Measurements from ENCODE around the gene OLFML1. TPM values are rescaled to one million over a fixed set of nuclear protein-coding genes. Genes with fewer than 3 reads are reported as not detected.

OLFML1 gene
- total RNA-seq, 1 donor from 2014 or later = not detected

DNA sequence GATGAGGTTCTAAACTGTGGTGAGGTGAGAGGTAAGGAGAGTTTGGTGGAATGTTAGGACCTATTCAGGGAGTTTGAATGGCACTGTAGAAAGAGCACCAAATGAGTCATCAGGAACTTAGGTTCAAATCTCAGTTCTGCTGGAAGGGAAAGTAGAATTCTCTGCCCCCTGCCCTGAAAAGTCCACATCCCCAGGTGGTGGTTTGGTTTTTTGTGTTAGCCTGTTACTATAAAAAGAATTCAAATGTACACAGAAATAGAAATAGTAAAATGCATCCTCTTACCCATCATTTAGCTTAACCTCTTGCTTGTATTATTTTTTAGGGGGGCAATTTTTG, 48.7 kb downstream of the OLFML1 start:
- no peak for DNase-seq (ENCODE audit: low read depth)
- H3K9me3 Mint-ChIP-seq (ENCODE audit: unreplicated experiment) = no peaks in the 10 kb centered on the region
- no peak overlapping the region for H2AFZ ChIP-seq (ENCODE audit: low read depth, low read length)
- no peaks in the 10 kb centered on the region for H4K20me1 ChIP-seq (ENCODE audit: insufficient read depth, low read length)
- H3K4me1 Mint-ChIP-seq (ENCODE audit: low read depth, unreplicated experiment) = no peaks in the 10 kb centered on the region
- no peak overlapping the region for H3K27ac Mint-ChIP-seq (ENCODE audit: unreplicated experiment)
- no peak for TF ChIP-seq EZH2 (IDR thresholded peaks at IDR 0.05; ENCODE audit: insufficient read depth, low read length)
- TF ChIP-seq, protein P1, sequence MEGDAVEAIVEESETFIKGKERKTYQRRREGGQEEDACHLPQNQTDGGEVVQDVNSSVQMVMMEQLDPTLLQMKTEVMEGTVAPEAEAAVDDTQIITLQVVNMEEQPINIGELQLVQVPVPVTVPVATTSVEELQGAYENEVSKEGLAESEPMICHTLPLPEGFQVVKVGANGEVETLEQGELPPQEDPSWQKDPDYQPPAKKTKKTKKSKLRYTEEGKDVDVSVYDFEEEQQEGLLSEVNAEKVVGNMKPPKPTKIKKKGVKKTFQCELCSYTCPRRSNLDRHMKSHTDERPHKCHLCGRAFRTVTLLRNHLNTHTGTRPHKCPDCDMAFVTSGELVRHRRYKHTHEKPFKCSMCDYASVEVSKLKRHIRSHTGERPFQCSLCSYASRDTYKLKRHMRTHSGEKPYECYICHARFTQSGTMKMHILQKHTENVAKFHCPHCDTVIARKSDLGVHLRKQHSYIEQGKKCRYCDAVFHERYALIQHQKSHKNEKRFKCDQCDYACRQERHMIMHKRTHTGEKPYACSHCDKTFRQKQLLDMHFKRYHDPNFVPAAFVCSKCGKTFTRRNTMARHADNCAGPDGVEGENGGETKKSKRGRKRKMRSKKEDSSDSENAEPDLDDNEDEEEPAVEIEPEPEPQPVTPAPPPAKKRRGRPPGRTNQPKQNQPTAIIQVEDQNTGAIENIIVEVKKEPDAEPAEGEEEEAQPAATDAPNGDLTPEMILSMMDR (IDR thresholded peaks at IDR 0.05; ENCODE audit: insufficient read depth, low read depth, low read length) = no peak
- peaks cover 2% of the 10 kb centered on the region for H3K36me3 Mint-ChIP-seq (ENCODE audit: low read depth, unreplicated experiment)
- H3K4me3 ChIP-seq (ENCODE audit: insufficient read depth, low read depth, low read length) = no peak overlapping the region
- no peak overlapping the region for H3K9ac ChIP-seq (ENCODE audit: low read length)
- no peak overlapping the region for H3K4me2 ChIP-seq (ENCODE audit: low read length)
- H3K27ac ChIP-seq (ENCODE audit: low read depth, low read length) = no peak overlapping the region
- H3K79me2 ChIP-seq (ENCODE audit: insufficient read depth, low read length) = no peaks in the 10 kb centered on the region
- no peaks in the 10 kb centered on the region for H3K4me1 ChIP-seq (ENCODE audit: insufficient read depth, low read length)
- H3K27me3 Mint-ChIP-seq (ENCODE audit: low read depth, unreplicated experiment) = peaks cover 33% of the 10 kb centered on the region
- no peak for FAIRE-seq
- H3K4me3 Mint-ChIP-seq (ENCODE audit: unreplicated experiment) = no peak overlapping the region
- no peaks in the 10 kb centered on the region for H3K9me3 ChIP-seq (ENCODE audit: insufficient read depth, low read depth, low read length)
- no peaks in the 10 kb centered on the region for H3K36me3 ChIP-seq (ENCODE audit: insufficient read depth, low read length)
- no peaks in the 10 kb centered on the region for H3K27me3 ChIP-seq (ENCODE audit: insufficient read depth, low read length)

DNA sequence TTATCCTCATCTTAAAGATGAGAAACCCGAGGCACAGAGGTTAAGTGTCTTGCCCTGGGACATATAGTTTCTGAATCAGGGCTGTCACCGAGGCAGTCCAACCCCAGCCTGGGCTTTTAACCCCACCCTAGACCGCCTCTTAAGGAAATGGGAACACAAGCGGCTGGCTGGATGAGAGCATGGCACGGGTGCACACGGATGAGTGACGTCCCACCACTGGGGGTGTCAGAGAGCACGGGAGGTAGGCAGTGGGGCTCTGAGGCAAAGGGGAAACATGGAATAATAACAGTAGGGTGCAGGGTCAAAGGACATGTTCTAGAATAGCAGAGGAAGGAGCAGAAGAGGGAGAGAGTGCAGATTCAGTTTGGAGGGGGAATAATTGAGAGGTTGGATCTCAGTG, 50.8 kb downstream of the OLFML1 start:
- Histone ChIP-seq H3K27me3 (ENCODE audit: insufficient read depth, low read length) (no peaks in the 10 kb centered on the region), H3K27ac (ENCODE audit: low read depth, low read length) (no peak overlapping the region), H3K4me1 (ENCODE audit: insufficient read depth, low read length) (no peaks in the 10 kb centered on the region), H3K36me3 (ENCODE audit: insufficient read depth, low read length) (no peaks in the 10 kb centered on the region), H3K9ac (ENCODE audit: low read length) (no peak overlapping the region), H3K4me3 (ENCODE audit: insufficient read depth, low read depth, low read length) (no peak overlapping the region), H4K20me1 (ENCODE audit: insufficient read depth, low read length) (no peaks in the 10 kb centered on the region), H3K4me2 (ENCODE audit: low read length) (no peak overlapping the region), H3K9me3 (ENCODE audit: insufficient read depth, low read depth, low read length) (no peaks in the 10 kb centered on the region), H2AFZ (ENCODE audit: low read depth, low read length) (no peak overlapping the region), H3K79me2 (ENCODE audit: insufficient read depth, low read length) (no peaks in the 10 kb centered on the region)
- no peaks in the 10 kb centered on the region for H3K4me1 Mint-ChIP-seq (ENCODE audit: low read depth, unreplicated experiment)
- no peak for TF ChIP-seq EZH2 (IDR thresholded peaks at IDR 0.05; ENCODE audit: insufficient read depth, low read length)
- TF ChIP-seq, protein P1 (IDR thresholded peaks at IDR 0.05; ENCODE audit: insufficient read depth, low read depth, low read length) = no peak
- H3K36me3 Mint-ChIP-seq (ENCODE audit: low read depth, unreplicated experiment) = peaks cover 2% of the 10 kb centered on the region
- FAIRE-seq (no peak), DNase-seq (ENCODE audit: low read depth) (no peak)
- H3K4me3 Mint-ChIP-seq (ENCODE audit: unreplicated experiment) = no peak overlapping the region
- H3K27ac Mint-ChIP-seq (ENCODE audit: unreplicated experiment) = no peak overlapping the region
- peaks cover 50% of the 10 kb centered on the region for H3K27me3 Mint-ChIP-seq (ENCODE audit: low read depth, unreplicated experiment)
- H3K9me3 Mint-ChIP-seq (ENCODE audit: unreplicated experiment) = no peaks in the 10 kb centered on the region

DNA sequence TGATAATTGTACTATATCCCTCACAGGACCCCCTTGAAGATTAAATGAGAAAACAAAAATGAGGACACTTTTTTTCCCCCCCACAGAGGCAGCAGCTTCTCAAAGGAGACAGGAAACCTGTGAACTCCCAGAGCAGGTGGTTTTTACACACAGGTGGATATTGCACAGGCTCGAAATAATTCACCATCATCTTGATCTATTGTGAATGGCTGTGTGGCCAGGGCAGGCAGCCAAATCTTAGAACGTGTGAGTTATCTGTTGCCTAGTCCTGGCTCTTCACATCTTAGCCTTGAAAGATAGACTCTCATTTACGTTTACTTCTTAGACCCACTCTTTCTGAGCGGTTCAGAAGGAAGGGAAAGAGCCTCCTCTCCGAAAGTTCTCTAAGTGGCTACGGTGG, 52.0 kb downstream of the OLFML1 start:
- Histone ChIP-seq H3K4me3 (ENCODE audit: insufficient read depth, low read depth, low read length) (no peak overlapping the region), H3K79me2 (ENCODE audit: insufficient read depth, low read length) (no peaks in the 10 kb centered on the region), H3K4me2 (ENCODE audit: low read length) (no peak overlapping the region), H3K36me3 (ENCODE audit: insufficient read depth, low read length) (no peaks in the 10 kb centered on the region), H3K27ac (ENCODE audit: low read depth, low read length) (no peak overlapping the region), H4K20me1 (ENCODE audit: insufficient read depth, low read length) (no peaks in the 10 kb centered on the region), H3K9ac (ENCODE audit: low read length) (no peak overlapping the region), H2AFZ (ENCODE audit: low read depth, low read length) (no peak overlapping the region), H3K9me3 (ENCODE audit: insufficient read depth, low read depth, low read length) (no peaks in the 10 kb centered on the region), H3K4me1 (ENCODE audit: insufficient read depth, low read length) (no peaks in the 10 kb centered on the region), H3K27me3 (ENCODE audit: insufficient read depth, low read length) (peaks cover 2% of the 10 kb centered on the region)
- FAIRE-seq = no peak
- TF ChIP-seq, protein P1 (IDR thresholded peaks at IDR 0.05; ENCODE audit: insufficient read depth, low read depth, low read length) = no peak
- TF ChIP-seq EZH2 (IDR thresholded peaks at IDR 0.05; ENCODE audit: insufficient read depth, low read length) = no peak
- Mint-ChIP-seq H3K9me3 (ENCODE audit: unreplicated experiment) (no peaks in the 10 kb centered on the region), H3K27ac (ENCODE audit: unreplicated experiment) (no peak overlapping the region), H3K36me3 (ENCODE audit: low read depth, unreplicated experiment) (peaks cover 2% of the 10 kb centered on the region), H3K4me1 (ENCODE audit: low read depth, unreplicated experiment) (no peaks in the 10 kb centered on the region), H3K27me3 (ENCODE audit: low read depth, unreplicated experiment) (peaks cover 58% of the 10 kb centered on the region), H3K4me3 (ENCODE audit: unreplicated experiment) (no peak overlapping the region)
- DNase-seq (ENCODE audit: low read depth) = no peak
